Measurements from ENCODE around the gene MCHR1.

MCHR1 gene

DNA sequence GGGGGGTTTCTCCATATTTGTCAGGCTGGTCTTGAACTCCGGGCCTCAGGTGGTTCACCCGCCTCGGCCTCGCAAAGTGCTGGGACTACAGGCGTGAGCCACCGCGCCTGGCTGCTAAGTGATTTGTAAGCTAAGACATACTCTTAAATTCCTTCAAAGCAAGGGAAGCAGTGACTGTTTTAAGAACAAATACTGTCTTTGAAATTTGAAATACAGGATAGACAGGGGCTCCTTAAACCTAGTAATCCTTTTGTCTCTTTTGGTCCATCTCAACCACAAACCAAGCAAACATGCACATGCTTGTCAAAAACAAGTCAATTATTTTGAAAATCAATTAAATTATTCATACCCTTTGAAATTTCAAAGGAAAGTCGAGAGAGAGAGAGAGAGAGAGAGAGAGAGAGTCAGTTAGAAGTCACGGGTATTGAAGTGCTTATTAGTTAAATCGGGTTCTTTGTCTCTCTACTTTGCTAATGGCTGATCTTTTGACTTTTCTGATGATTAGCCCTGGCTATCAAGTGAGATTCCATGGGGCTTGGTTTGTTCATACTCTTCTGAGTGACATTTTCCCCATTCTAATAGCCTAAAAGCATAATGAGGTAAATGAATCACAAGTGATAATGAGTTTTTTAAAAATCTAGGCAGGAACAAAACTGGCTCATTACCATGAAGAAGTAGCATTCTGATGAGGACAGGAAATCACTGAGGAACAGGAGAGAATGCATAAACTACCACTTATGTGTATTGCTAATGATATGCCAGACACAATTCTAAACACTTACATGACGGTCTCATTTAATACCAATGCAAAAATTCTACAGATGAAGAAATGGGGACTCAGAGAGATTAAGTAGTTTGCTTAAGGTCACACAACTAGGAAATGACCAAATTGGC lies 48.0 kb downstream of the MCHR1 start:
- no peak for DNase-seq (ENCODE audit: low read depth in 1 of 2, low spot score in 1 of 2)
- in situ Hi-C loops (cut with HindIII; ENCODE audit: low pct_unique_long_range_greater_than_20kb, low sequenced_read_pairs) = no loop called here
- no peak for TF ChIP-seq JUND (IDR thresholded peaks at IDR 0.05; ENCODE audit: low read depth)

- TF ChIP-seq JUND (IDR thresholded peaks at IDR 0.05; ENCODE audit: low read depth) = no peak
- in situ Hi-C loops (cut with HindIII; ENCODE audit: low pct_unique_long_range_greater_than_20kb, low sequenced_read_pairs) = no loop called here
- DNase-seq (ENCODE audit: low read depth in 1 of 2, low spot score in 1 of 2) = no peak
These were observed 48.8 kb downstream of the MCHR1 start for GRCh38 chr22:40727964-40728615.

GRCh38 chr22:40728731-40729189 lies 49.5 kb downstream of the MCHR1 start:
- TF ChIP-seq JUND (IDR thresholded peaks at IDR 0.05; ENCODE audit: low read depth) = no peak
- DNase-seq (ENCODE audit: low read depth in 1 of 2, low spot score in 1 of 2) = peak in 1 of 2 experiments; percentile 78
- in situ Hi-C loops (cut with HindIII; ENCODE audit: low pct_unique_long_range_greater_than_20kb, low sequenced_read_pairs) = no loop called here

DNA sequence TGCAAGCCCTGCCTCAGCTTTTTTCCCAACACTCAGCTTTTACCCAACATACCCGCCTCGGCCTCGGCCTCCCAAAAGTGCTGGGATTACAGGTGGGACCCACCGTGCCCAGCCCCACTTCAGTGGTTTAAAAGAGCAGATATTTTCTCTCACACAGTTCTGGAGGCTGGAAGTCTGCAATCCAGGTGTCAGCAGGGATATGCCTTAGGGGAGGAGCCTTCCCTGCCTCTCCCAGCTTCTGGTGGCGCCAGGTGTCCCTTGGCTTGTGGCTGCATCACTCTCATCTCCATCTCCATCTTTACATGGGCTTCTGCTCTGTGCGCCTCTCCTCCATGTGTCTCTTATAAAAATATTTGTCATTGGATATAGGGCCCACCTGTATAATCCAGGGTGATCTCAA lies 50.0 kb downstream of the MCHR1 start:
- no peak for TF ChIP-seq JUND (IDR thresholded peaks at IDR 0.05; ENCODE audit: low read depth)
- in situ Hi-C loops (cut with HindIII; ENCODE audit: low pct_unique_long_range_greater_than_20kb, low sequenced_read_pairs) = no loop called here
- no peak for DNase-seq (ENCODE audit: low read depth in 1 of 2, low spot score in 1 of 2)

Data from T47D (cell line).